Lung microvascular endothelial cell (primary cell): ENCODE results near the gene SCN2A. TPM values are rescaled to one million over a fixed set of nuclear protein-coding genes. Genes with fewer than 3 reads are reported as not detected.
A peak's percentile ranks its signal among the peaks of the same experiment; 100 is the strongest.
"Not testable (repeated sequence)": the region's sequence is repeated elsewhere in the genome, so short reads cannot be mapped to it uniquely, and the experiment has no call there.

Experiments
- DNase-seq, 2 donors: peaks; one replicate each; pipeline versions ENCODE4 v3.0.0 to v3.0.0-alpha.2; 2010; ENCODE audit warnings: low read depth in 2 of 2
- total RNA-seq: library from RNA; depleted of rRNA; stranded (reverse); fragments of >200 nt; gene quantifications from 2 replicates; pipeline ENCODE4 v1.2.1, GENCODE V29; 2014

Gene SCN2A
- total RNA-seq, 1 donor from 2014 or later = under 0.01 TPM

DNA sequence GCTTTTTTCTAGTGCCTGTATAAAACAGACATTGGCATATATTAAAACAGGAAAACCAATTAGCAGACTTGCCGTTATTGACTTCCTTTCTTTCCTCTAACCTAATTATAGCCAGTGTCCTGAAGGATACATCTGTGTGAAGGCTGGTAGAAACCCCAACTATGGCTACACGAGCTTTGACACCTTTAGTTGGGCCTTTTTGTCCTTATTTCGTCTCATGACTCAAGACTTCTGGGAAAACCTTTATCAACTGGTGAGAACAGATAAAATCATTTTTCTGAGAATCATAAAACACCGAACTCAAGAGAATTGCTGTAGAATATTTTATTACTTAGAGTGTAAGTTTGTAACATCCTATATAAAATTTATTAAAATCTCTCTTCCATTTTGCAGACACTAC is 74.3 kb downstream of the SCN2A start:
- no peak for DNase-seq

DNA sequence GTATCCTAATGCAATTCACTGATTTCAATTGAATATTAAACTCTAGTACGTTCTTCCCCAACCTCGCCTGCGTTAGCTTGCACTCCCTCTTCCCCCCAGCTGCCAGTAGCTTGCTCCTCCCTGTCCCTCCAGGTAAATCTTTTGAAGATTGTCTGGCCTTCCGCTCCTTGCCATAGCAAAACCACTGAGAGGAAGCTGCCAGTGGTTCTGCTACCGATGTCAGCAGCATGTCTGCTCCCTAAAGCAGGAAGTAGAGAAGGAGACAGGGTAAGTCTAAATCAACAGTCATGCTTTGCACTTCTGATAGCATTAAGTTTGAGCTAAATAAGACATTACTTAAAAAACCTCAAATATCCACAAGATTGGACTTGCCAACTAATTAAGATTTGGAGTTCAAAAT is 89.1 kb downstream of the SCN2A start:
- no peak for DNase-seq

DNA sequence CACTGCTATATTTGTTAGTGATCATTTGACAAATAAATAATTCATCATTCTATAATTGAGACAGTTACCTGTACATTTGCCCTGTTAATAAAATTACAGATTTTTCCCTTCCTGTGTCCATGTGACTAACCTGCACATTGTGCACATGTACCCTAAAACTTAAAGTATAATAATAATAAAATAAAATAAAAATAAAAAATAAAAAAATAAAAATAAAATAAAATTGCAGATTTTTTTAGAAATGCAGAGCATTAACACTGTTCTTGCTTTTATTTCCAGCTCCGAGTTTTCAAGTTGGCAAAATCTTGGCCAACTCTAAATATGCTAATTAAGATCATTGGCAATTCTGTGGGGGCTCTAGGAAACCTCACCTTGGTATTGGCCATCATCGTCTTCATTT is 105.1 kb downstream of the SCN2A start:
- DNase-seq = not testable (repeated sequence)

DNA sequence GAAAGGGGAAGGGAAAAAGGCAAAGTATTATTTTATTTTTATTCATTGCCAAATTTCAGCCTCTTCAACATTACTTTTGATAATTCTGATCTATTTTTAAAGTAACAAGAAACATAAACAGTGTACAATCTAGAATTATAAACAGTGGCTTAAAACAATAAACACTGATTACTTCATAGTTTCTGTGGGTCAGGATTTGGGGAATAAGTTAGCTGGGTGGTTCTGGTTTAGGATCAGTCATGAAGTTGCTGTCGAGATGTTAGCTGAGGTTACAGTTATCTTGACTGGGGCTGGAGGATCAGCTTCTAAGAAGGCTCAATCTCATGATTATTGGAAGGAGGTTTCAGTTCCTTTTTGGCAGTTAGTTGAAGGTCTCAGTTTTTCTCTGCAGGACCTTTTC is 109.2 kb downstream of the SCN2A start:
- DNase-seq = no peak

DNA sequence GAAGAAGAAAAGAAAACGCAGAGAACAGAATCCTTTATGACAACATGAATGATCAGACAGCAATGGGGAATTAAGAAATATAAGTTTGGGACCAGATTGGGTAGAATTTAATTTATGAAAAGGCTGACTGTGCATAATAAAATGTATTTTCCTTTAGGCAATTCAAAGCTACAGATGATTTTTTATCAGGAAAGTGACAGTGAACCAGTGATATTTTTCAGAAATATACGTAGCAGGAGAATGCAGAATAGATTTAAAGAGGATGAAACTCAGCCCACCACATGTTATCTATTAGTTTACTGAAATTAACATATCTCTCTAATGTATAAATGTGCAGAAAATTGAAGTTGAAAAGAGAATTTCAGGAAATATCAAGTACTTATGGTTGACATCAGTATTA is 110.0 kb downstream of the SCN2A start:
- no peak for DNase-seq

DNA sequence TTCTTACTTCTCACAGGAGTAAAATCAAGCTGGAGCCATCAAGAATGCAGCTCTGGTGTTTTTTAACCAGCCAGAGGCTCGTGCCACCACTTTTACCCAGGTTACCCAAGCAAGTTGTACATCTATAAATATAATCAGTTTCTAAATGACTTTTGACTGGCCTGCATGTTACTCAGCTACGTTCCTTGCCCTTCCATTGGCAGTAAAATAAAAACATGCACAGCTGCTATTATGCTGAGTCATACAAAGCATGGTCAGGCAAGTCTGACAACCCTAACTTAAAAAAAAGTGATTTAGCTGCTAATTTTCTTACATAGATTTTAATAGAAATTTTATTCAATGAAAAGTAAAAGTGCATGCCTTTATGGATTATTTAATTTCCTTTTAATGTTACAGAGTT is 118.5 kb downstream of the SCN2A start:
- DNase-seq = peak; percentile 14 to 39

DNA sequence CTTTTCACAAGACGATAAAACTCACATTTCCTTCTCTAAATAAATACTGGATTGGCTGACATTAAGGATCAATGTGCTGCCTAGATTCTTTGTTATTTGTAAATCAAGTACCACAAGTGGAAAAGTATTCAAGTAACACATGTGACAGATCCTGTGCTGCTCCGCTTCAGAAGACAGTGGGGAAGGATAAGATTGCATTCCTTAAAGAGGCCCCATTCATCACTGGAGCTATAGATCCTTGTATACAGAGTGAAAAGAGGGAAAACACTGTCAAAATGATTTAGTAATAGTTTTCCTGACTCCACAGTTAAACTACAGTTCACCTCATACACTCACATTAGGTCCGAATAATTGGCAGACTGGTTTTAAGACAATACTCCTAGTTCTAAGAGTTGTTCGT is 122.3 kb downstream of the SCN2A start:
- no peak for DNase-seq

DNA sequence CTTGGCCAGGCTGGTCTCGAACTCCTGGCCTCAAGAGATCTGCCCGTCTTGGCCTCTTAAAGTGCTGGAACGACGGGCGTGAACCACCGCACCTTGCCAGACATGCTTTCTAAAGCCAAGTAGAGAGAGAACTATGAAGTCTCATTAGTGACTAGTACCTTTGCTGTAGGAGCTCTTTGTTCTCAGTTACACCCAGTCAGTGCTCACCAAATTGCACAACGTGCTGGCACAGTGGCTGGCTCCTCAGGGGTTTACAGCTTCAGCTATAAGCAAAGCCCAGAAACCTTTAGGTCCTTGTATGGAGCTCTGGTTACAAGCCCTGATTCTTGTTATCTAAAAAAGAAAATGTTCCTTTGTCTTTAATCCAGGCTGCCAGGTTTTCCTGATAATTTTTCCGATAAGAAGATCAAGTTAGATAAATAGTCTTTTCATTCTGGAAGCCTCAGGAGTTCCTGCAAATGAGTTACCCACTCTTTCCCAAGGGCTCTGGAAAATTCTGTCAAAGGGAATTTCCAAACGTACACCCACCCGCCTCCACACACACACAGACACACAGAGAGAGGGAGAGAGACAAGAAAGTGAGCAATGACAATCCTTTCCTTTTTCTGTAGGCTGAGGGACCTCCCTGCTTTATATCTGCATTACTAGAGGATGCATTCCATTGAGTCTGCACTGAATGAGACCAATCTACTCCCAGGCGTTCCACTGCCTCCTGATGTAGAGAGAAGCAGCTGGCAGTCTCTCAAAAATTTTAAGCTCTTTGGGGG is 130.1 kb downstream of the SCN2A start:
- DNase-seq = peak in 1 of 2 donors; percentile 55

DNA sequence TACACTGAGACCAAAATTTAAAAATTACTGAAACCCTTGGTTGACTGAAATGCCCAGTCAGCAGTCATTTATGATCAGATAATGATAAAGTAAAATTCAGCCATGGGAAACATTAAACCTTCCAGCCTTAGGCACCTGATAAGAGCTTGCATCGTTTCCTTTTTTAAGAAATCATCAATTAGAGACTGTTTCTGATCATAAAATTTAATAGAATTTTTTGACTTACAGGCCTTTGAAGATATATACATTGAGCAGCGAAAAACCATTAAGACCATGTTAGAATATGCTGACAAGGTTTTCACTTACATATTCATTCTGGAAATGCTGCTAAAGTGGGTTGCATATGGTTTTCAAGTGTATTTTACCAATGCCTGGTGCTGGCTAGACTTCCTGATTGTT is 130.7 kb downstream of the SCN2A start:
- DNase-seq = no peak

DNA sequence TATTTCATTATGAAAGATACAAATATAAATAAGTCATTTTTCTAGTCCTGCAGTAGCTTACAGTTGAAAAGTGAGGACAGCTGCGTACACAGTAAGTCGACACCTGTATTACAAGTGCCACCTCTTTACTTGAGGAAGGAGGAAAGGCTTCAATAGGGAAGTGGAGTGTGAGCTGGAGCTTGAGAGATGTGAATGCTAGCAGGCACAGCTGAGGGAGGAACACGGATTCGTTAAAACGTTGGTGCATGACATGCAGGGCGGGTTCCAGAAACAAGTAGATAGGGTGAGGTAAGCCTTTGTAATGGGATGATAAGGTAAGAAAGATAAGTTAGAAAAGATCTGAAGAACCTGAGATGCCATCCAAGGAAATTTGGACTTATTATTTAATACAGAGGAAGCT is 132.1 kb downstream of the SCN2A start:
- DNase-seq = no peak

DNA sequence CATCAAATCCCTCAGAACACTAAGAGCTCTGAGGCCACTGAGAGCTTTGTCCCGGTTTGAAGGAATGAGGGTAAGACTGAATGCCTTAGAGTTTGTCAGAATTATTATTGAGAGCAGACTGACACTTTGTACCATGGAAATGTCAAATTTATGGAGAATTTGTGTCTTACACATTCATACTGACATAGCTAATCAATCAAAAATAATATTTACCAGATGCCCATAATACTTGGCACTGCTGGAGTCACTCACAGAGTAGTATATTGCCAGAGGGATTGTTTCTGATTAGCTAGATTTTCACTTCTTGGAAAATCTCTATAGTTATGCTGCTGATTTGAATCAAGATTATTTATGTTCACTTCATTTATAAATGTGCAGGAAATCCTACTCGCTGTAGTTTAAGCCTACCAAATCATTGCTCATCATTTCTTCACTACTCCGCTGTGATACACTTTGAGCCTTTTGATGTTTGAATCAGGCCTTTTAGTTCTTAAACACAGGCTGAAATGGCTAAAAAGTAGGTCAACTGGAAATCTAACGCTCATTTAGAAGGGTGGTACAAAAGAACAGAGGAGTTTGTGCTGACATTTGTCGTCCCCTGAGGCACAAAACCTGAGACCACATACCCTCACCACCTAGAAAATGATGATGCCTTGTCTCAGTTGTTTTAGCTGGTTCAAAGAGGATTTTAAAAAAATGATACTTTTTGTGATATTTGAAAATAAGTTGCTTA is 134.2 kb downstream of the SCN2A start:
- DNase-seq = peak in 1 of 2 donors; percentile 13

DNA sequence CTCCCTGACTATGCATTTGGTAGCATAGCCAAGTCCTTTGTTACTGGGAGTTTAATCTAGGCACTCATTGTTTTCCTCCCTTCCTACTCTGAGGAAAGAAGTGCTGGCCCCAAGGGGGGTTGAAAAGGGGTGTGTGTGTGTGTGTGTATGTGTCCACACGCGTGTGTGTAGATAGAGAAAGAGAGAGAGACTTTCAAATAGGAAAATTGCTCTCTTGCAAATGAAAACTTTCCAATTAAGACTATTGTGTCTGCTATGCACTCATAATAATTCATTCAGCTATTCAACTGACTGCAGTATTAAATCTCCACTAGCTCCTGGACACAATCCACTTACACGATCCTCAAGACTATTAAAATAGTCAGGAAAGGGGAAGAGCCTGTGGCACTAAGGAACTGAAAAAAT is 137.4 kb downstream of the SCN2A start:
- DNase-seq = peak; percentile 15 to 21

DNA sequence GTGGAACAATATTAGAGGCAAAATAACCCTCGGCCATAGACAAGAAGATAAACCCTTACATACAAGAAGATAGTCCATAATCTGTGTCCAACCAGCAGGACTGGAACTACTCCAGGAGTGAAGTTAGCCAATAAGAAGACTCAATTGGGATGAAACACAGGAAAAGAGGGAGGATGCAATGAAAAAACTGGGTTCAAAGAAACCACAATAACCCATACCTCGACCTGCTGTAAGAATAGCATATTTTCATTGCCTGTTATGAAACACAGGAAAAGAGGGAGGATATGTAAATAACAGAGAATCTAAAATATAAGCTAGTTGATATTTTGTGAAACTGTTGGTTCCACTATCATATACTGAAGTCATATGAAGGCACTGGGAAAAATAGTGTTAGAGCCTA is 143.1 kb downstream of the SCN2A start:
- DNase-seq = peak in 1 of 2 donors; percentile 60

DNA sequence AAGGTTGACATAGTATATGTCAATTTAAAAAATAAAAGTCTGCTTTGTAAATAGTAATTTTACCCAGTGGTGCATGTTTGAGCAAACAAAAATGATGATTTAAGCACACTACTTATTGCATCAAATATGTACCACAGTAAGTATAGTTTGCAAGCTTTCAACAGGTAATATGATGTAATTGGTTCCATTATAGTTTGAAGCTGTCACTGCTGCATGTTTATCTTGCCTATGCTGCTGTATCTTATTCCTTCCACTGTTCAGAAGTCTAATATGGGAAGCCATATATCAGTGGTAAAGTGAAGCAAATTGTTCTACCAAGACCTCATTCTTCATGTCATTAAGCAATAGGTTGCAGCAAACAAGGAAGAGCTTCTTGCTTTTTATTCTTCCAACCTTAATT is 151.7 kb downstream of the SCN2A start:
- no peak for DNase-seq

DNA sequence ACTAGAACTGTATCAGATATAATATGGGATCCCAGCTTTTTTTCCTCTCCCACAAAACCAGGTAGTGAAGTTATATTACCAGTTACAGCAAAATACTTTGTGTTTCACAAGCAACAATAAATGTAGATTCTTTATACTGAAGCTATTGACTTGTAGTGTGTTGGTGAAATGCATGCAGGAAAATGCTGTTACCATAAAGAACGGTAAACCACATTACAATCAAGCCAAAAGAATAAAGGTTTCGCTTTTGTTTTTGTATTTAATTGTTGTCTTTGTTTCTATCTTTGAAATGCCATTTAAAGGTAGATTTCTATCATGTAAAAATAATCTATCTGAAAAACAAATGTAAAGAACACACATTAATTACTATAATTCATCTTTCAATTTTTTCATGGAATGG is 152.6 kb downstream of the SCN2A start:
- no peak for DNase-seq

DNA sequence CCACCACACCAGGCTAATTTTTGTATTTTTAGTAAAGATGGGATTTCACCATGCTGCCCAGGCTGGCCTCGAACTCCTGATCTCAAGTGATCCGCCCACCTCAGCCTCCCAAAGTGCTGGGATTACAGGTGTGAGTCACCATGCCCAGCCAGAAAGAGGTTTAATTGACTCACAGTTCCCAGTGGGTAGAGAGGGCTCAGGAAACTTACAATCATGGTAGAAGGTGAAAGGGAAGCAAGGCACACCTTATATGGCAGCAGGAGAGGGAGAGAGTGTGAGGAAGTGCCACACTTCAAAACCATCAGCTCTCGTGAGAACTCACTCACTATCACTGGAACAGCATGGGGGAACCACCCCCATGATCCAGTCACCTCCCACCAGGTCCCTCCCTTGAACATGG is 159.4 kb downstream of the SCN2A start:
- DNase-seq = not testable (repeated sequence)

DNA sequence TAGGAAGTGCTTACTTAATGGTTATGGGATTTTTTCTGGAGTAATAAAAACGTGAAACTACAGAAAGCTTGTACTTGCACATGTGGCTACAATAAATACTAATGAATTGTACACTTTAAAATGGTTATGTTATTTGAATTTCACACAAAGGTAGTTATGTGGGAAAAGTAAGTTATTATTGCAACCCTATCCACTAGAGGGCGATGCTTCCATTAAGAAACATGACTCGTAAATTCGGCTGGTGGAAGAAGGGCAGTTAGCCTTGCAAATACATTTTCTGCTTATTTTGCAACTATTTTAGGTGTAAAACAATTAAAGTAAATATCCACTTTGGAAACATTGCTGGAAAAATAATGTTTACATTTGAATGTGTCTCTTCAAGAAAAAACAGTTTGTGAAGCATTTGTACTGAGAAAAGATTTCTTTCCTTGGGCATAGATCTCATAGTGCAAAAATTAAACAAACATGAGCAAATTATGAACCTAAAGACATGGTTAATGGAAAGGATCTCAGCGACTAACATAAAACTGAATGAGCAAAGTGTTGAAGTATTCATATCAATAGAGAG is 162.2 kb downstream of the SCN2A start:
- peak; percentile 77 to 90 for DNase-seq

DNA sequence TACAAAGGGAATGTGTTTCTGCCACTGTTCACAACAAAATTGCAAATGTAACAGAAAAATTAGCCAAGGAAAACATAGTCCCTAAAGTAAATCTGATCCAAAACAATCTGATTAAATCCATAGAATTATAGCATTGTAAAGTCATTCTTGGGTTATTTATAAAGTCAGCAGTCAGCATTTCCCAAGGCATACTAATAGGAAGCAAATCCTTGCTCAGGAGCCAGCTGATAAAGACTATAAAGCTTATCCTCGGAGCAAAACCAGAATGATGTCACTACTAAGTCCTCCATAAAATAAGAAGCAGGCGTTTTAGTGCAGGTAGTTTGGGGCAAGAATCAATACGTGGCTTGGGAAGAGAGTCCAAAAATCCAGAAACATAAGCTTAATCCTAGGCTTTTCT is 162.9 kb downstream of the SCN2A start:
- no peak for DNase-seq

DNA sequence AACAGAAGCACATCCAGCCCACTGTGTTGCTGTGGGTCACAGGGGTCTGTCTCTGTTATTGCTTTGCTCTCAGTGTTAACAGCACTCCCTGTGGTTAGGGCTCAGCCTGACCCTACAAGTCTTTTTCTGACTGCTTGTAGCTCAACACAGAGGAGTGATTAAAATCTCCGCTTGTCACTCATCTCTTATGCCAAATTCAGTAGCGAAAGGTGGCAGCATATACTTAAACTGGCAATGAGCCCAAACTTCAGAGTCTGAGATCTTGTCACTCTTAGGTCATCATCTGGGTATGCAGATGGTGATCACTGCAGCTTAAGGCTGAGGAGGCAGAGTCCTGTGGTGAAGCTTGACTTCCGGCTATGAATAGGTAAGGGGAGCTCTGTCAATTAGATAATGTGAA is 167.0 kb downstream of the SCN2A start:
- DNase-seq = no peak

DNA sequence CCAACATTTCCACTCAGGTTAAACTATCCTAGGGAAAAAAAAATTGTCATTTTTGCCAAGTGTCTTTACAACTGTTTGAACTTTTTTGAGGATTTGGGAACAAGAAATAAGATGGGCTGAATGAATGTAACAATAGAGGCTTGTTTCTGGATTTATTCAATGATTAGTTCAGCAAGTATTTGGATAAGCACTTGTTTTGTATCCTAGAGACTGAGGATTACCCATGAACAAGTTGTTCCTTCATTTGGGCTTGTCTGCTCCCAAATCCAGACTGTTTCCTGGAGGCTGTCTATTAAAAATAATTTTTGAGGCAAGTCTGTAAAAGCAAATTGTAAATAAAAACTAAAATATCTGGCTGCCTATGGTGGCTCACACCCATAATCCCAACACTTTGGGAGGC is 168.3 kb downstream of the SCN2A start:
- DNase-seq = no peak

DNA sequence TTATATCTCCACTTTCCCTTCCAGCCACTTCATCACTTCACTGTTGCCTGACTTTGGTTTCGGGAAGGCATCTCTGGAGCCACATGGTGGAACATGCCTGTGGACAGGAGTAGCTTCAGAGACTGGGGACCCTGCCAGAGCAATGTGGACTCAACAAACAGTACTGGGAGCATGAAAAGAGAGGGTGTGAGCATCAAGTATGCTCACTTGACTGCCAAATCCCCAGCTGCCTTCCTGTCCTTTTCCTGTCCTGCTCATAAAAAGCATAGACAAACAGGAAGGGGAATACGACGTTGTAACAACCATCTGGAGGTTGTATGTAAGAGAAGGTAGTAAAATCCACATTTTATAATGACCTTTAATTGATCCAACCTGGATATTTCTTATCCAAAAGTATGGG is 169.0 kb downstream of the SCN2A start:
- peak; percentile 25 to 78 for DNase-seq

DNA sequence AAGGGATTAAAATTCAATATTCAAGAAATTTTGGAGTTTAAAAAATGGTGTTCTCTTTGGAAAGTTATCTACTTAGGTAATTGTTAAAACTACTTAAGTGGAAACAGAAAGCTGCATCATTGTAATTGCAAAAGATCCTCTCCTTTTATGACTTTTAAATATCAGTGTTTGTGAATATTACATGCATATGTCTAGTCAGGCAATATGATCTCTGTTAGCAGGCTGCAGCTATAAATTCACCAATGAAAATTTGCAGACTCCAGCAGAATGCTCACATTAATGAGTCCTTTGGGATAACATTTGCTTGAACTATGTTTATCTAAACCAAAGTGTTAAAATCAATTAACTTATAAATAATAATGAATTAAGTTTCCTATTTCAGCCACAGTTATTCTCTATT is 171.1 kb downstream of the SCN2A start:
- no peak for DNase-seq

DNA sequence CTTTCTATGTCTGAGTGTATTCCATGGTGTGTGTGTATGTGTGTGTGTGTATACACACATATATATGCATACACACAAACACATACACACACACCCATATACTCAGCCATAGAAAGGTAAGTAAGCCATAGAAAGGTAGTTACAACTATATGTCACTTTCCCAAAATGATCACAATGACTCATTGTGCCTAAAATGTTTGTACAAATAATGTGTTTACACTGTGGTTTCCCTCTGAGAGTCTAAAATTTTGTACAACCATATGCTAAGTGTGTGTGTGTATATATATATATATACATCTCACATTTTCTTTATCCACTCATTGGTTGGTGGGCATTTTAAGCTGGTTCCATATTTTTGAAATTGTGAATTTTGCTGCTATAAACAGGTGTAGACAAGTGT is 175.0 kb downstream of the SCN2A start:
- no peak for DNase-seq
